GM18502 (cell line): ENCODE results near the gene PTPRD.
A peak's percentile ranks its signal among the peaks of the same experiment; 100 is the strongest.
"Not testable (repeated sequence)": the region's sequence is repeated elsewhere in the genome, so short reads cannot be mapped to it uniquely, and the experiment has no call there.

ENCODE experiments used
- ATAC-seq: cut with Tn5 transposase; IDR thresholded peaks from one replicate; pipeline ENCODE4 v1.9.1; 2021; ENCODE audit warnings: mild to moderate bottlenecking; ENCODE audit not compliant: unreplicated experiment, poor library complexity

PTPRD gene

DNA sequence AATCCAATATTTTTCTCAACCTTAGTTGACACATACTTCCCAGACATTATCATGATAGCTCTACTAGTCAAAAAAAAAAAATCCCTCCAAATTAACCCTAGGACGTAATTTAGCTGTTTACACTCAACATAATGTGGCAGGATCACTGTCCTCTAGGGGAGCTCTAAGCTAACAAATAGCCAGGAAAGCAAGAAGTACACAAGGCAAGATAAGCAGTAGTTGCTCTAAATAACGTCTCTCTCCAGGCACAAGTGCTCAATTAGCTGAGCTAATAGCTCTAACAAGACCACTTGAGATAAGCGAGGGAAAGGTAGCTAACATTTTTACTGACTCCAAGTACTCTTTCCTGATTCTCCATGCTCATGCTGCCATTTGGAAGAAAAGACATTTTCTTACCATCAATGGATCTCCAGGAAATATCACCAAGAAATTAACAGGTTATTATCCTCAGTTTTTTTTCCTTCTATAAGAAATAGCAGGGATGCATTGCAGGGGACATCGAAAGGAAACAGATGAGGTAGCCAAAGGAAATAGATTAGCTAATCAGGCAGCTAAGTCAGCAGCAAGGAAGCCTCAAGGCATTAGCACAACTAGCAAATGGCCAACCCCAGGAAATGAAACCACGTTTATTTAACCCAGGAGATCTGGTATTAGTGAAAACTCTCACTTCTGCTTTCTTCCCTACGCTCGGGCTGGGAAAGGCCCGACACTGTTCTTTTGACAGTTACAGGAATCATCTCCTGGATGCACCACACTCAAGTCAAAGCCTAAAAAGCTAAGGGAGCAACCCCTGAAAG lies 614.1 kb downstream of the PTPRD start:
- ATAC-seq = peak; percentile 54

DNA sequence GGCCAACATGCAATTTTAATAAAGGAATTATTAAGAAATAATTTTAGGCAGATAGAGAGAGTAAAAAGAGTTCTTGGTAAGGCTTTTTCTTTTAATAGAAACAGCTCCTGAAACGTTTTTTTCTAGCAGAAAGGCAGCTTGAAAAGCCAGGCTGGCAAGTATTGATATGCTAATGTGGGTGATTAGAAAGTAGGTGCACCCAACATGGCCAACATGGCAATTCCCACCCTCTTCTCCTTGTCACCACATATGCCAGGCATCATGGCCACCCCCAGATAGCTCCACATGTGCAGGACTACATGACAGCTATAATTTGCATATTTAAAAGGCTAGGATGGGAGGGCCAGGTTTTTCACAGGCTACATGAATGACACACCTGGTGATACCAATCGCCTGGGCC lies 615.2 kb downstream of the PTPRD start:
- ATAC-seq = no peak

DNA sequence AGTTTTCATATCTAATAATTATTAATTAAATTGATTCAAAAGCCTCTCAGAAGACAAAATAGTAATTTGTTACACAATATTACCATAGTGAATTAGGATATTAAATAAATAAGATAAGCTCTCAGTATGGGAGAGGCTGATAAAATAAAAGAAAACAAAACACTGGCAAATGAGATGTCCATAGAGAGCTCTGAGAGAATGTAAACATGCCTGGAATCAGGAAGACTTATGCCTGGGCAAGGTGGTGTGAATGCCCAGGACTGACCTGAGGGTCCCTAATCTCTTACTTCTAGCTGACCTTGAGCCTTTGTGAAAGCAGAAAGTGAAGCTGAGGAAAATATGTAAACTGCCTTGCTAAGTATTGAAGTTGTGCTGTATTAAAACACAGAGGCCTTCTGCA lies 616.5 kb downstream of the PTPRD start:
- no peak for ATAC-seq

DNA sequence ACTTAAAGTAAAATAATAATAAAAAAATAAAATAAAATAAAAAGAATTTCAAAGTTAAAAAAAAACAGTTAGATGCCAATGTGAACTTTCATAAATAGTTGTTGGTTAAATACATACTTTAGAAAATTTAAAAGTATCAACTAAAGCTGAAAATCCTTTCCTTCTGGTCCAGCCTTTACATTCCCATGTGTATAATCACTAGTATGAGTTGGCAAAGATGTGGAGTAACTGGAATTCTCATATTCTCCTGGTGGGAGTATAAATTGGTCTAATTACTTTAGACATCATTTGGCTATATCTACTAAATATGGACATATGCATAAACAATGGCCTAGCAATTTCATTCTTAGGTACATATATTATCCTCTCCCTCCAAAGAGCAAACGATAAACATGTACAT lies 619.9 kb downstream of the PTPRD start:
- ATAC-seq = no peak

DNA sequence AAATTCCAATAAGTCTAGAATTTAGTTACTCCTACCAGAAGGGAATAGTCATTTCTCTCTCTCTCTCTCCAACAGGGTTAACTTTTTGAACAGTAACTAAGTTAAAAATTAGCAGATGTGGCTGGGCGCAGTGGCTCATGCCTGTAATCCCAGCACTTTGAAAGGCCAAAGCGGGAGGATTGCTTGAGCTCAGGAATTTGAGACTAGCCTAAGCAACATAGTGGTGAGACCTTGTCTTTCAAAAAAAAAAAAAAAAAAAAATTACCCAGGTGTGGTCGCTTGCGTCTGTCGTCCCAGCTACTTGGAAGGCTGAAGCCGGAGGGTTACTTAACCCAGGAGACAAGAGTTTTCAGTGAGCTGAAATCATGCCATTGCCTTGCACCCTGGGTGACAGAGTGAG lies 639.7 kb downstream of the PTPRD start:
- no peak for ATAC-seq

DNA sequence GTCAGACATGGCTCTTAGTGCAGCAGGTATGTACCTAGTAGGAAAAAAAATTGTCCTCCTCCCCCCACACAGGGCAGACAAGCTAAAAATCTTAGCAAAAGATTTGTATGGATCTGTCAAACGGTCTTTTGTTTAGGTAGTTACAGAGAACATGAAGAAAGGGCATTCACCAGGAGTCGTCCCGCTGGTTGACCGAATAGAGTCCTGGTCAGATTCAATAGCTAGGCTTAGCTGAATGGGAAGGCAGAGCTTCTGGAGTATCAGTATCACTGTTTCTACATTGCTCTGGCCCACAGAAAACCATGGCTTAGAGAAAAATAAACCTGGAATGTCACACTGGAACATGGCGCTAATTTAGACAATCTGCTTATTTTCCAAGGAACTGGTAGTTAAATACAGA lies 642.3 kb downstream of the PTPRD start:
- ATAC-seq = no peak

DNA sequence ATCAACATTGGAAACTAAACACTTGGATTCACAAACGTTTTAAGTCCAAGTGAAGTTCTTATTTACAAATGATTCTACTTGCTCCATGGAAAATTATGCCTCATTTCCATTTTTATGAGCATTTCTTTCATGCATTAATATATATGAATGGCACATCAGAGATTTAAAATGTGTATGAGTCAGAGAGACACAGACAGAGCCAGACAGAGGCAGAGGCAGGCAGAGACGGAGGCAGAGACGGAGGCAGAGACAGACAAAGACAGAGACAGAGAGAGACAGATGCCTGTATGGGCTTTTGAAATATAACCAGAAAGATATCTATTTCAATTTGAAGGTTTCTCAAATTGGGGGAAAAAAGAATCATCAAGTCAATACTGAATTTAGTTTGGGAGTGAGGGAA lies 649.0 kb downstream of the PTPRD start:
- no peak for ATAC-seq

DNA sequence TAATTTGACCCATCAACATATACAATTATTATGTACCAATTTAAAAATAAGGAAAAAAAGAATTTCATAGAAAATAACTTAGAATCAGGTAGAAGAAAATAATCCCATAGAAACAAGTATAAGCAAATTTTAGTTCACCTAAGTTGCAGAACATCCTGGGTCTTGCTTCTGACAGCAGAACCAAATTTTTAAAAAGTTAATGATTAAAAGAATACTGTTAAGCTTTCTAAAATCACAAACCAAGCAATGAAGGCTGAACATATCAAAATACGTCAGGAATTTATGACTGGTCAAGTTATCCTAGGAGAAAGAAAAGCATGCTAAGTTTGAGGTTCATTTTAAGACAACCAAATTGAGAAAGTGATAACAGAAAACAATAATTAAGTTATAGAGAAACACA lies 650.9 kb downstream of the PTPRD start:
- ATAC-seq = no peak

DNA sequence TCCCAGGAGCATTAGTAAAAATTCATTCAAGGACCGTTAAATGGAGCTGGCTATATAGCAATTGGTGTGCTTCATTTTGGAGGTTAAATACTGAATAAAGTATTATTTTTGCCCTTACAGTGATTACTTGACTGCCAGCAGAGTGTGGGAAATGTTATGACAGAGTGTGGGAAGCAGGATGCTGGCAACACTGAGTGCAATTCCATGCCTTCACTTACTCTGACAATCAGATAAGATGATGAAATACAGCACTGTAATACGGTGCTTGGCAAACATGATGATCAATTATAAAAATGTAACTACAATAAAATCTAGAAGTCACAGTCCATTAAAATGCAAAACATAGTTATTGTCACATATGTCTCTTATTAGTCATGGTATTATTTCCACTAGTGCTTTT lies 651.3 kb downstream of the PTPRD start:
- no peak for ATAC-seq

DNA sequence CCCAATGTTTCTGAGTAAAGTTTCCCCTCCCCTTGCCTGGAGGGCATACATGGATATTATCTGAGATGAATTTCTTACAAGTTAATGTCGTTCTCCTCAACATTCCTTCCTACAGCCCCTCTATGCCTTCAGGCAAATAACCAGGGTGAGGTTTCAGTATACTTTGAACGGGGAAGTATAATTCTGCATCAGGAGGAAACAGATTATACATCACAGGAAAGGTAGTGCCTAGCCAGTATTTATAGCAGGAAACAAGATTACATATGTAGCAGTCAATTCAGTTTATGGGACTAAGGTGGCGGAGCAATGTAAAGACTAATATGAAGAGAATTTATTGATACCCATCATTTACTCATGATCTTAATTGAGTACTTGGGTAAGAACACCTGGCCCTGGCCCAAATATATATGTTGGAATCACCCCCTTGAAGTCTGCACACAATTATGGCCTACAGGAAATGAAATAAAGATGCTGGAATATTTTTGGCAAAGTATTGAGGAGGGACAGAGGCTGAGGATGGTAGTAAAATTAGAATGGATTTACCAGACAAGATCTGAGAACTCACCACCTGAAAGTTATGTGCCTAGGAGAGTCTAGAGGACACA lies 661.1 kb downstream of the PTPRD start:
- ATAC-seq = no peak

DNA sequence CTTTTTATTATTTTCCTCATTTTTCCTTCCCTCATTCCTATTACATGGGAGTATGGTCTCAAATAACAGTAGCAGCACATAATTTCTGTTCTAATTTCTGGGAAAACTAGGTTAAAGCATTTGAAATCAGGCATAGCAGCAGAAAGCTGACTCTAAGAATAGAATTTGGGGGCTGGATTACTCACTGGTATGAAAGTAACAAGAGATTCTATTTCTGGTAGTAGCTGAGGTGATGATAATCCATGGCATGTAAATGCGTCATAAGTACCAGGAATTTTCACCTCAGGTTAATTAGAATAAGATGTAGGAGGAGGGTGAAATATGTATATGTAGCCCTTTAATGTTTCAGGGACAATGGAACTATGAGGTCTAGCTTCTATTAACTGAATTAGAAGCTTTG lies 662.0 kb downstream of the PTPRD start:
- no peak for ATAC-seq

DNA sequence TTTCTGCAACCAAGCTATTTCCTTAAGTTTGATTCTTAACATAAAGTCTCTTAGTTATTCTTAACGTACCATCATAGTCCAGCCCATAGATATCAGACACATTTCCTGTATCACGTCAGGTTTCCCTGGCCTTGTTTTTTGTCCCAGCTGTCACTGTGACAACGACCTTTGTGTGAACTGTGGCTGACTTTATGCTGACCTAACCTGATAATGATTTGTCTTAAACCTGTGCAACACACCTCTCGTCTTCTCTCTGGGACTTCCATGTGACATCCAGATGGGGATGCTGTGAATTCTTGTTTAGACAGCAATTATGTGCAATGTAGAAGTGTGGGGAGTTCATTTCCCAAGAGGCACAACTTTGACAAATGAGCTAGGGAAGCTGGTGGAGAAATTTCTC lies 662.8 kb downstream of the PTPRD start:
- no peak for ATAC-seq

DNA sequence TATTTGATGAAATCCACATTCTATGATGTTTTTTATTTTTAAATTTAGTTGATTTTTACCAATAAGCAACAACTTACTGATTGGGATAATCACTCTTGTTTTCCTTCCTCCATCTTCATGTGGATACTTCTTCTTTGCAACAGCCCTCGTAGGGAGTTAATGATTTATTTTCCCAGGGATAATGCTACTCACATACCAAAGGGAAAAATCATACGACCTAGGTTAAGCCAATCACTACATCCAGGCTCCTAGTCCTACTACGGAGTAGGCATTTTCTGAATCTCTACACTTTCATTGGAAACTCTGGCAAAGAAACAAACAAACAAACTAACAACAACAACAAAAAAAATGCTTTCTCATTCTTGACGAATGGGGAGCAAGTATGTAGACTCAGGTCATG lies 663.4 kb downstream of the PTPRD start:
- no peak for ATAC-seq

DNA sequence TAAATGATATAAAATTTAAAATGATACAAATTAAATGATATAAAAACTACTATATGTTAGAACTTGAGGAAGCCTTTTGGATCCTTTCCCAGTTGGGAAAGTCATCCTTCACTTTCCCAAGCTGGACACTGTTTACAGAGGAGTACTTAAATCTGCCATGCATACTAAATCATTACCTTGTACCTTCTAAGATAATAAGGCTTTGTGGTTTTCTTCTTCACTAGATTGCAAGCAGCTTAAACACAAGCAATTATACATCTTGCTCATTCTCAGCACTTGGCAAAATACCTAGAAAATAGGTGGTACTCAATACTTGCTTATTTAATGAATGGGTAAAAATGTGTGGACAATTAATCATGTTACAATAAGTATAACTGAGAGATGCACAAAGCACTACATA lies 666.8 kb downstream of the PTPRD start:
- ATAC-seq = no peak

DNA sequence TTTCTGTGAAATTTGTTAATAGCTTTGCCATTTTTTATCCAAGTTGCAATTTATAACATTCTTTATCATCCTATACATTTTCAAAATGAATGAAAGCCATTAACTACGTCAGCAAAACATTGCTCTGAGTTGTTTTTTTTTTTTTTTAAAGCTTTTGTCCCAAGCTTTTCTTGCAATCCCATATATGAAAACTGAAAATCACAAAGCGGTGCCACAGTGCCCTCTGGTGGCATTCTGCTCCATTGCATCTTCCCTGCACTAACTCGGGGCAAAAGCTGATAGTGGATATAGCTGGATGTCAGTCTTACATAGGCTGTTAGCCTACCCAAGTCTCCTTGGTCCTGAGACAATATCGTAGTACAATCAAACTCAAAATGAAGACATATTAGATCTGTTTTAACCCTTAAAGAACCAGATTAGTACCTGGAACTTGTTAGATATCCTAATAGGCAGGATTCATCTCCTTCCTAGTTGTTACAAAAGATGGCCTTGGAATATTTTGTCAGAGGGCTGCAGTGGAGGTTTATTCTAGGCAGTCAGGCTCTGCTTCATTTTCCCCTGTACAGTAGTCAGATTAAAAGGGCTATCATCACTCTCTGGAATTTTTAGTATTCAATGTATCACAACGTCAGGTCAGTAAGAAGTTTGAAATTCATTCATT lies 669.9 kb downstream of the PTPRD start:
- ATAC-seq = peak; percentile 87

DNA sequence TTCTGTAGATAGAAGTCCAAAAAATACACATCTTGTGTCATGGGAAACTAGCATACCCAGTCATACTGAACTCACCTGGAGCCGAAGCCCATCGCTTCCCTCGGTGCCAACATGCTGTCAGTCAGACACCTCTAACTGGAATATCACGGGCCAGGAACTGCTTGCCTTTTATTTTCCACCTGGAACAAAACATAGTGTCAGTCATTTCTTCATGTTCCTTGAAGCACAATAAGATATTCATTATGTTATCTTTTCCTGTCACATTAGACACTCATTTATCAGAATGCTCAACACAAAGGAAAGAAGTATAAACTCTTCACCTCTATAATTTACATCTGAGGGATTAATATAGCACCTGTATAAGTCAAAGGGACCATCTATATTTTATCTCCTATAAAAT lies 674.4 kb downstream of the PTPRD start:
- no peak for ATAC-seq

DNA sequence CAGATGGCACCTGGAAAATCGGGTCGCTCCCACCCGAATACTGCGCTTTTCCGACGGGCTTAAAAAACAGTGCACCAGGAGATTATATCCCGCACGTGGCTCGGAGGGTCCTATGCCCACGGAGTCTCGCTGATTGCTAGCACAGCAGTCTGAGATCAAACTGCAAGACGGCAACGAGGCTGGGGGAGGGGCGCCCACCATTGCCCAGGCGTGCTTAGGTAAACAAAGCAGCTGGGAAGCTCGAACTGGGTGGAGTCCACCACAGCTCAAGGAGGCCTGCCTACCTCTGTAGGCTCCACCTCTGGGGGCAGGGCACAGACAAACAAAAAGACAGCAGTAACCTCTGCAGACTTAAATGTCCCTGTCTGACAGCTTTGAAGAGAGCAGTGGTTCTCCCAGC lies 681.3 kb downstream of the PTPRD start:
- not testable (repeated sequence) for ATAC-seq

DNA sequence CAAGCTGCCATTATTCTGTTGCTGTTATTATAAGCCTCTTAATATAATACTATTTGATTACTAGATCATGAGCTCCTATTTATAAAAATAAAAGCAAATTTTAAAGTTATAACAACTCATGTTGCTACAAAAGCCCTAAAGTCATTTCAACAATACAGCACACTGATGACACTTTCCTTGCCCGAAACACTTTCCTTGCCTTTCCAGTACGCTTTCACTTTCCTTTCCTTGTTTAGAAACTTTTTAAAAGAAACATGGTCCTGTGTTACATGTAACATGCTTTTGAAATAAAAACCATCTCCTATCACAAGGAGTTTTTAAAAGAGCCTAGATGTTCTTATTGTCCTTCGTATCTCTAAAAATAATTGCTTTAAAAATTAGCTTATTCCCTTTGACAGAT lies 688.4 kb downstream of the PTPRD start:
- peak; percentile 83 for ATAC-seq

DNA sequence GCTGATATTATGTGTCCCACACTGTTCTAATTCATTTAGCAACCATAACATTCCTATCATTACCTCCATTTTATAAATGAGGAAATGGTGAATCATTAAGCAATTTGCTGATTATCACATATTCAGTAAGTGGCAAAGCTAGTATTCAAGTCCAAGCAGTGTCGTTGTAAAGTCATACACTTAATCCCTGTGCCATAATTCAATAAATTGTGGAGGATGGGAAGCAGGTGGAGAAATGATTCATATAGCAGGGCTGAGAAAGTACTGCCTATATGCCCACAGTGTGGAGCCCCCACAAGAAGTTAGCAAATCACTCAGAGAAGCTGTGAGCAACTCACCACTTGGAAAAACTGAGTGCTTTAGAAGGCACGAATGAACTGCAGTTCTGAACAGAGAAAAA lies 691.0 kb downstream of the PTPRD start:
- ATAC-seq = no peak

DNA sequence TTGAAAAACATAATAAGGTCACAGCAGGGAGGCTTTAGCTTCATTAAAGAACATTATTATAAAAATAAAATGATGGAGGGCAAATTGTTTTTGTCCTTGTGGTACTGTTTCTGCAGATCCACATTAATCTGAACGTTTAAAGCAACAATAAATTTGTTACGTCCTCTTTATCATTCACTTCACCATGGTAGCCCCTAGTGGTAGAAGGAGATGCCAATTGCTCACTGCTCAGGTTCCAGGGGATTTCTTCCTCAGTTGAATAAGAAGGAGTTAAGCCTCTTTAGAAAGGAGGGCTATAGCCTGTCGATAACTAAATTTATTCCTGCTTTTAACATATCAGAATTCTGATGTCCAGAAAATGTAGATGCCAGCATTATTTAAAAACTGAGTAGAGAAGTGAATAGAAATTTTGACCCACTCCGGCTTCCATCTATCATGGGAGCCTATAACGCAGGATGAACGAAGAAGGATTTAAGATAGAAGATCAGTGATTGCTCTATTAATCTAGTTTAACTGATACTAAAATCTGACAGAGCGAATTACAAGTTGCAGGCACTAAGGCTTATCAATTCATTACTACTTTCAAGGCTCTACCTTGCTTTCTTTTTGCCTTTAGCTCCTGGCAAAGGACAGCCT lies 692.3 kb downstream of the PTPRD start:
- ATAC-seq = no peak

DNA sequence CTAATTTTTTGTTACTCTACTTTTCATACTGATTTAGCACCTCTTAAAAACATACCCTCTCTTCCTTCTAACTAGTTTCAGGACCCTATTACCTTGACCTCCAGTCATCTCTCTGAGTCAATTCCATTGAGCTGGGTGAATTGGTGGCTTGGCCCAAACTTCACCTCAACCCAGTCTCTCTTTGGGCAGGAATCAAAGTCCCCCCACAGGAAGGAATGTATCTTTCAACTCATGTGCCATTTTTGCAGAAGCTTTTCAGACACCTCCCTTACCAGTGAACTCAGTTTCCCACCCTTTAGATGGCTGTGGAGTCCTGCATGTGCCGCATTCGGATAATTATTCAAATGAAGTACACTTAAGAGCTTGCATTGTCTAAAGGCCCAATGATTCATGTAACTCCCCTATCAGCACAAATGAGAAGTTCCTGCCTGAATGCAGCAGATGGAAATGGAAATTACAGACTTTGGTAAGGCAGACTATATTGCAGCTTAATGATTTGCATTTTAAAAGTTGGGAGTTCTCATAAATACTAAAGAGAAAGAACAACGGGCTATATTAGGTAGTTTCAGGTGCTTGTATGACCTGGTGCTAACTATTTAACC lies 693.5 kb downstream of the PTPRD start:
- ATAC-seq = no peak
